ENCODE data around the gene CLNK. TPM values are rescaled to one million over a fixed set of nuclear protein-coding genes. Genes with fewer than 3 reads are reported as not detected.

The CLNK gene
- total RNA-seq, 1 donor from 2014 or later: not detected

DNA sequence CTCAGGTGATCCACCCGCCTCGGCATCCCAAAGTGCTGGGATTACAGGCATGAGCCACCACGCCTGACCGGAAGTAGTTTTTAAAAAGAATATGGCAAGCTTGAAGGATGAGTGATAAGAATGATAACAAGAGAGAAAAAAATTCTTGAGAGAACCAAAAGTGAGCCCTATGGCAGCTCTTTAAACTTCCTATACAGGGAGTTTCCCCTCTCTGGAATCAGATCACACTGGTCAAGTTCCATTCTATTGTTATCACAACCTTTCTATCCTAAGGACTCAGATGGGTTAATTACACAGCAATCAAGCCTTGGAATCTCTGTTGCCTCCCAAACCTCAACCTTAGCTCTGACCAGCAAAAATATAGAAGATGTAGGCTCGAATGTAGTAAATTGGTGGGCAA lies 193.6 kb downstream of the CLNK start:
- peaks cover 3% of the 10 kb centered on the region for H3K4me1 Mint-ChIP-seq (ENCODE audit: low read depth)
- no peak overlapping the region for H3K4me3 Mint-ChIP-seq (ENCODE audit: low read depth)
- no peak for DNase-seq (ENCODE audit: low spot score, unreplicated experiment)
- H3K9me3 Mint-ChIP-seq (ENCODE audit: low read depth): no peaks in the 10 kb centered on the region
- TF ChIP-seq, protein P1, sequence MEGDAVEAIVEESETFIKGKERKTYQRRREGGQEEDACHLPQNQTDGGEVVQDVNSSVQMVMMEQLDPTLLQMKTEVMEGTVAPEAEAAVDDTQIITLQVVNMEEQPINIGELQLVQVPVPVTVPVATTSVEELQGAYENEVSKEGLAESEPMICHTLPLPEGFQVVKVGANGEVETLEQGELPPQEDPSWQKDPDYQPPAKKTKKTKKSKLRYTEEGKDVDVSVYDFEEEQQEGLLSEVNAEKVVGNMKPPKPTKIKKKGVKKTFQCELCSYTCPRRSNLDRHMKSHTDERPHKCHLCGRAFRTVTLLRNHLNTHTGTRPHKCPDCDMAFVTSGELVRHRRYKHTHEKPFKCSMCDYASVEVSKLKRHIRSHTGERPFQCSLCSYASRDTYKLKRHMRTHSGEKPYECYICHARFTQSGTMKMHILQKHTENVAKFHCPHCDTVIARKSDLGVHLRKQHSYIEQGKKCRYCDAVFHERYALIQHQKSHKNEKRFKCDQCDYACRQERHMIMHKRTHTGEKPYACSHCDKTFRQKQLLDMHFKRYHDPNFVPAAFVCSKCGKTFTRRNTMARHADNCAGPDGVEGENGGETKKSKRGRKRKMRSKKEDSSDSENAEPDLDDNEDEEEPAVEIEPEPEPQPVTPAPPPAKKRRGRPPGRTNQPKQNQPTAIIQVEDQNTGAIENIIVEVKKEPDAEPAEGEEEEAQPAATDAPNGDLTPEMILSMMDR (IDR thresholded peaks at IDR 0.05; ENCODE audit: unreplicated experiment): no peak
- no peaks in the 10 kb centered on the region for H3K36me3 Mint-ChIP-seq (ENCODE audit: insufficient read depth)
- peaks cover 3% of the 10 kb centered on the region for H3K27me3 Mint-ChIP-seq
- H3K27ac Mint-ChIP-seq: no peak overlapping the region

DNA sequence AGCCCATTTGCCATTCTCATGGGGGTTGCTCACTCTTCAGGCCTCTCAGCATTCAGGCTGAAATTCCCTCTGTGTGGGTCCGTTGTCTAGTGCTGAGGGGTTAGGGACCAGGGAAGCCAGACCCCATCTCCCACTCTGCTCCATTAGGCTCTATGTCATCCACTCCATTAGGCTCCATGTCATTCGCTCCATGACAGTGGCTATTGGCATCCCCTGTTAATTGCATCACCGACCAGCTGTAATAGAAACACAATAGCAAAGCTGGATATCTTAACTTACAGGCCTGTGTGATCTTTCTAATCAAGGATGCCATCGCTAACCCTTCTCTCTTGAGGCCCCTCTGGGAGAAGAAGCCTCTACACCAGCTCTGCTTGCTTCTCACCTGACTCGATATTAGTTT lies 201.7 kb downstream of the CLNK start:
- H3K4me3 Mint-ChIP-seq (ENCODE audit: low read depth): no peak overlapping the region
- peaks cover 10% of the 10 kb centered on the region for H3K4me1 Mint-ChIP-seq (ENCODE audit: low read depth)
- TF ChIP-seq, protein P1 (IDR thresholded peaks at IDR 0.05; ENCODE audit: unreplicated experiment): no peak
- no peaks in the 10 kb centered on the region for H3K36me3 Mint-ChIP-seq (ENCODE audit: insufficient read depth)
- H3K9me3 Mint-ChIP-seq (ENCODE audit: low read depth): no peaks in the 10 kb centered on the region
- no peak overlapping the region for H3K27ac Mint-ChIP-seq
- no peak for DNase-seq (ENCODE audit: low spot score, unreplicated experiment)
- no peaks in the 10 kb centered on the region for H3K27me3 Mint-ChIP-seq

DNA sequence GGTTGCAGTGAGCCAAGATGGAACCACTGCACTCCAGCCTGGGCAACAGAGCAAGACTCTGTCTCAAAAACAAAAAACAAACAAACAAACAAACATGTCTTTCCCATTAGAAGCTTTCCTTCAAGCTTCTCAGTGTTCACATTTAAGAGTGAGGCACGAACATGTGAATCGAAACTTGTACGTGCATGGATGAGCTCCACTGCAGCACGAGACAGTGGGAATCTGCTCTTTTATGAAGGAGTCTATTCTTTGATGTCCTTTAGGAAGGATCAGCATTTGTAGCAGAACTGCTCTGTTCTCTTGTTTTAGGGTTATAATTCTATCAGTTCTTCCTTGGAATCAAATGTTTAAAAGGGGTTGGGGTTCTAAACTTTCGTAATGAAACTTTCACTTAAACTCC lies 204.0 kb downstream of the CLNK start:
- TF ChIP-seq, protein P1 (IDR thresholded peaks at IDR 0.05; ENCODE audit: unreplicated experiment): no peak
- H3K36me3 Mint-ChIP-seq (ENCODE audit: insufficient read depth): no peaks in the 10 kb centered on the region
- no peak overlapping the region for H3K4me3 Mint-ChIP-seq (ENCODE audit: low read depth)
- peaks cover 7% of the 10 kb centered on the region for H3K4me1 Mint-ChIP-seq (ENCODE audit: low read depth)
- no peaks in the 10 kb centered on the region for H3K27me3 Mint-ChIP-seq
- no peak for DNase-seq (ENCODE audit: low spot score, unreplicated experiment)
- H3K9me3 Mint-ChIP-seq (ENCODE audit: low read depth): no peaks in the 10 kb centered on the region
- no peak overlapping the region for H3K27ac Mint-ChIP-seq

DNA sequence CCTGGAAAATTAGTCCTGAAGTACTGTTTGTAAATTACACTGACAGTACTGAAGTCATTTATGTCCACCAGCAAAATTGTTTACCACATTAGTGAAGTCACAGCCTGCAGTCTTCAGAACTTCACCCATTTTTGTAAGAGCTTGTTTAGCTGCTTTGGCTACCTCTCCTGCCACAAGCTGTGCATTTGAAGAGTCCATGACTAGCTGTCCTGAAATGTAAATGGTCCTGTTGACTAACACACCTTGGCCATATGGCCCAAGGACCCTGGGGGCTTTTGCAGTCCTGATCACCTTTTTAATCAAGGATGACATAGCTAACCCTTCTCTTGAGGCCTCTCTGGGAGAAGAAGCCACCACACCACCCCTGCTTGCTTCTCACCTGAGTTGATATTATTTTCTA lies 205.9 kb downstream of the CLNK start:
- no peaks in the 10 kb centered on the region for H3K27me3 Mint-ChIP-seq
- no peak for DNase-seq (ENCODE audit: low spot score, unreplicated experiment)

DNA sequence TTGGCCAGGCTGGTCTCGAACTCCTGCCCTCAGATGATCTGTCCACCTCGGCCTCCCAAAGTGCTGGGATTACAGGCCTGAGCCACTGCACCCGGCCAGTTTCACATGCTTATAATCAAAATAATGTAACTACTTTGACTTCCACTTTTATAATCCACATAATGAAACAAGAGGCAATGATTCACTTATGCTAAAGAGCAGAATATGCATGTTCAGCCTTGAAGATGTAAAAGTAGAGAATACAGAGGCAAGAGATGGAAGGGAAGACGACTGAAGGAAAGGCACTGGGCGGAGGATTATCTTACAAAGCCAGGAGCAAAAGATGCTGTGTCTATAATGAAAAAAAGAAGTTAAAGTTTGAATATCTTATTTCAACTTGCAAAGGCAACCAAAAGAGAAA lies 214.1 kb downstream of the CLNK start:
- no peaks in the 10 kb centered on the region for H3K4me1 Mint-ChIP-seq (ENCODE audit: low read depth)
- TF ChIP-seq, protein P1 (IDR thresholded peaks at IDR 0.05; ENCODE audit: unreplicated experiment): no peak
- no peaks in the 10 kb centered on the region for H3K36me3 Mint-ChIP-seq (ENCODE audit: insufficient read depth)
- no peak for DNase-seq (ENCODE audit: low spot score, unreplicated experiment)
- no peak overlapping the region for H3K4me3 Mint-ChIP-seq (ENCODE audit: low read depth)
- no peak overlapping the region for H3K27ac Mint-ChIP-seq
- no peaks in the 10 kb centered on the region for H3K9me3 Mint-ChIP-seq (ENCODE audit: low read depth)
- H3K27me3 Mint-ChIP-seq: no peaks in the 10 kb centered on the region

More for the DNA sequence above, 205.9 kb downstream of the CLNK start:
- Mint-ChIP-seq H3K36me3 (ENCODE audit: insufficient read depth) (no peaks in the 10 kb centered on the region), H3K27ac (no peak overlapping the region), H3K4me3 (ENCODE audit: low read depth) (no peak overlapping the region), H3K9me3 (ENCODE audit: low read depth) (no peaks in the 10 kb centered on the region), H3K4me1 (ENCODE audit: low read depth) (peaks cover 7% of the 10 kb centered on the region)
- TF ChIP-seq, protein P1 (IDR thresholded peaks at IDR 0.05; ENCODE audit: unreplicated experiment): no peak
